ENCODE measurements around the gene DYRK1A. TPM values are rescaled to one million over a fixed set of nuclear protein-coding genes. Genes with fewer than 3 reads are reported as not detected.
A peak's percentile ranks its signal among the peaks of the same experiment; 100 is the strongest.

The DYRK1A gene
- total RNA-seq, 1 donor from 2014 or later: 48.3 TPM

DNA sequence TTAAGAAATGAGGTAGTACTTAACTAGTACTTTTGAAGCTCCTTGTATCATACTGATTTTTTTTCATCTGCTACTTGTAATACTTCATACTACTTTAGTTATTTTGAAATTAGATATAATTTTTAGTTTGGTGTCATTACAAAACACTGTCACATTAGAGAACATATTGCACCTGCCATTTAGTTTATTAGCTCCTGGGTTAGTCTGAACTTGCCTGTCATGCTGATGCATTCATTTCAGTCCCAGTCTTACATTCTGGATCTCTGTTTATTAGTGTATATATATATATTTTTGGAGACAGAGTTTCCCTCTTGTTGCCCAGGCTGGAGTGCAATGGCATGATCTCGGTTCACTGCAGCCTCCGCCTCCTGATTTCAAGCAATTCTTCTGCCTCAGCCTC lies 50.3 kb downstream of the DYRK1A start:
- DNase-seq (ENCODE audit: low read depth in 2 of 2): no peak

DNA sequence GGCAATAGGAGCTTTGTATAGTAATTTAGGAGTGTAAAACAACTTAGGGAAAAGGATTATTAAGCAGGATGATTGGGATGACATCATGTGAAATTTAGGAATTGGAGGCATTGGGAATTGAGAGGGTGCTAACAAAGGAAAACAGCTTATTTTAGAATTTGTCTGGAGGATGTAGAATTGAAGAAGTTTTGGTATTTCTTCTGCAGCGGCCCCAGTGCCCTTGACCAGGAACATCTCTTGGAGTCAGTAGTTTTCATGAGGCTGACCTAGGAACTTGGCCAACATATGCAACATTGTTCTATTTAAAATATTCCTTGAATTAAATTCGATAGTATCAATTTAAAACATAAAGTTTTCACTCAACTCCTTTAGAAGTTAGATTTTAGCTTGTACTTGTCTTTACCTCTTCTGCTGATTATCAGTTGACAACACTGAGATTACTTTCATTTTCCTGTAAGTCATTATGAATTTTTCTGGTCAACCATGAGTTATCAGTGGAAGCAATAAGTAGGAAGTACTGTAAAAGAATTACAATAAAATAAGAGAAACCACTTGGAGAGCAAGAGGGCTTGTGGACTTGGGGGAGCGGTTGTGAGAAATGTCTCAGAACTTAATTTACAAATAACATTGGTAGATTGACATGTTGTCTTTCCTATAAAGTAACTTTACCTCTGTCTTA lies 52.8 kb downstream of the DYRK1A start:
- no peak for DNase-seq (ENCODE audit: low read depth in 2 of 2)

DNA sequence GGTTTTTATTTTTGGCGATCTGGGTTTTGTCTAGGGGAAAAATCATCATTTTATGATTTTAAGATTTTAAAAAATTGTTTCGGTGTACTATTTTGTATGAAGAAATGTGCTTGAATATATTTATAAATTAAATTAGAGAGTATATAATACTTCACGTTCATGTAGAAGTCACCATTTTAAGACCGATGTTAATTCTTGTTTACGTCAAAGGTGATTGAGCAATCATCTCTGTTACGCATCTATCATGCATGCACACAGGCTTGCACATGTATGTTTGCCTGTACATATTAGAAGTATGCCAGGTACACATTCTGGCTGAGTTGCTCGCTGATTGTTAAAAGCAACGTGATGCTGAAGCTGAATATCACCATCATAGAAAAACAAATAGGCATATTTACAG lies 54.7 kb downstream of the DYRK1A start:
- no peak for DNase-seq (ENCODE audit: low read depth in 2 of 2)

DNA sequence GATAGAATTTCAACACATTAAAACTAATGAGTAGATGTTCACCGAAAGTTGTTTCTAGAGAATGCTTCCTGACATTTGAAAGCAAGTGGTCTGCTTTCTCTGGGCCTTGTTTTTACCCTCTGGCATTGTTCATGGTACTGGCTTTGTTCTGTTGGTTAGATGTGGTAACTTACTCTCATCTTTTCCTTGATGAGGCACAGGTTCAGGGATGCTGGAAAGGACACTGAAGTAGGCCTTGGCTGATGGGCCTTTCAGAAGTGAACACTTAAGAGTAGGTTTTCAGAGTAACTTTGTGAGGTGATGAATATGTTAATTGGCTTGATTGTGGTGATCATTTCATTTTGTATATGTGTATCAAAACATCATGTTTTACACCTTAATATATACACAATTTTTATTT lies 55.8 kb downstream of the DYRK1A start:
- DNase-seq (ENCODE audit: low read depth in 2 of 2): no peak

DNA sequence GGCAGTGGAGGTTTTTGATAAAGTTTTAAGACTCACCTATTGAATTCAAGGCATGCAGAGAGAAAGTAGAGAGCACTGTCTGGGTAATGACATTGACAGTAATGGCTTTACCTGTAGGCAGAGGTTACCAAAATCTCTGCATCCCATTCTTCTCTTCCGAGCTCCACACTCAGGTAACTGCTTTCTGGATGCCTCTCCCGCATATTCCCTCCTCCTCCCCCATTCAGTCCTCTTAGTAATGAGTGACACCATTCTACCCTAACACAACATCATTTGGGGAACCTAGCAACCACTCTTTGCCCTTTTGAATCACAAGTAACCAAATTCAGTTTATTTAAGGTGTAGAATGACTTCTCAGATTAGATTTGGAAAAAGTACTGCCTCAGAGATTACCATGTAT lies 56.5 kb downstream of the DYRK1A start:
- DNase-seq (ENCODE audit: low read depth in 2 of 2): no peak

DNA sequence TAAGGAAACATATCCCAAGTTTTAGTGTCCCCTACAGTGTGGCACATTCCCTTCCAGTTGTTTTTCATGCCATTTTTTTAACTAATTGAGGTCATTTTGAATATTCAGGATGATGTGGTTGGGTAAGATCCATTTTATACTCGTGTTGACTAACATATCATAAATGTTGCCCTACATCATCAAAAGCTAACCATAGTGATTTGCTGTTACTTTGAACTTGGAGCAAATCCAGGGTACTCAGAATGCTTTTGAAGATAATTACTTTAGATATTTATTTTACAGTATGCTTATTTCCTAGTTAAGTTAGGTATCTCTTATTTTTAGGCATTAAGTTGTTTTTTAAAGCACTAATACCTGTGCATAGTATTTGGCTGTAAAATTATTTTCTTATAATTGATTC lies 57.8 kb downstream of the DYRK1A start:
- DNase-seq (ENCODE audit: low read depth in 2 of 2): no peak

DNA sequence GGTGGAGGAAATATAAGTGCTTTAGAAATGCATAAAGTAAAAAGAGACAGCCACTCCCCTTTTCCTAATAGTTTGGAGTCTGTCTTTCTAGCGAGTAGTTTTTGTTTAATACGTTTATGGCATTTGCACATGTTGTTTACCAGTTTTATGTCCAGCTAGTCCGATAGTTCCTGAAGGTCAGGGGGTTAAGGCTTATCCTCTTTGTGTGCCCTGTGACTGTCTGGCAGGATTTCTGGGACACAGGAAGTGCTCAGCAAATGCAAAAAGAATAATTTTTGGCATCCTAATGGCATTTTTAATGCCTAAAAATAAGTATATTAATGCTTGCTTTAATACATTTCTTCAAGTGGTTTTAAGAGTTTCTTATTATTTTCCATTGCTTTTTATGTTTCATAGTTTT lies 58.4 kb downstream of the DYRK1A start:
- DNase-seq (ENCODE audit: low read depth in 2 of 2): peak; percentile 51 to 60

DNA sequence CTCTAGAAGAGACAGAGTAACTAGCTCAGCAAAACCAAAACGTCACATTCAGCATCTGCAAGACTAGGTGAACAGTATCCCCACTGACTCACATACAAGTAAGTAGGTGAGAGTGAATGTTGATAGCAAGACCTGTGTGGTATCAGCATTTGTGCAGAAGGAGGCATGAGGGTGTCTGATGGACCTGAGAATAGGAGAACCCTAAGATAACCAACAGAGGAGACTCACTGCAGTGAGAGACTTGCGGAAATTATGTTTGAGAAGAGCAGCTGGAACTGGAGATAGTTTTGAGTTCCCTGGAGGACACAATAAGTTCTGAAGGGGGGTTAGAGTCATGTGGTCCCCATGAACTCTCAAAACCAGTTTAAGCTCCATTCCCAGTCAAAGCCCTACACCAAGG lies 59.1 kb downstream of the DYRK1A start:
- DNase-seq (ENCODE audit: low read depth in 2 of 2): no peak

DNA sequence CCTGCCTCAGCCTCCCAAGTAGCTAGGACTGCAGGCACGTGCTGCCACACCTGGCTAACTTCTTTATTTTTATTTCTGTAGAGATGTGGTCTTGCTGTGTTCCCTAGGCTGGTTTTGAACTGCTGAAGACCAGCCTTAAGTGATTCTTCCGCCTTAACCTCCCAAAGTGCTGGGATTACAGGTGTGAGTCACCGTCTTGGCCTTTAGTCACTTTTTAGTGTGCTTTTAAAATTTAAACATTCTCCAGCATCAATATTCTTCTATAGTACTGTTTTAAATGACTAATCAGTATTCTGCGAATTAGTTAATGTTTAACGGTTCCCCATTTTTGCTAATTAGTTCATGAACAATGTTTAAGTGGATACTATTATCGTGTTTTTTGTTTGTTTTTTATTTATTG lies 60.6 kb downstream of the DYRK1A start:
- no peak for DNase-seq (ENCODE audit: low read depth in 2 of 2)

DNA sequence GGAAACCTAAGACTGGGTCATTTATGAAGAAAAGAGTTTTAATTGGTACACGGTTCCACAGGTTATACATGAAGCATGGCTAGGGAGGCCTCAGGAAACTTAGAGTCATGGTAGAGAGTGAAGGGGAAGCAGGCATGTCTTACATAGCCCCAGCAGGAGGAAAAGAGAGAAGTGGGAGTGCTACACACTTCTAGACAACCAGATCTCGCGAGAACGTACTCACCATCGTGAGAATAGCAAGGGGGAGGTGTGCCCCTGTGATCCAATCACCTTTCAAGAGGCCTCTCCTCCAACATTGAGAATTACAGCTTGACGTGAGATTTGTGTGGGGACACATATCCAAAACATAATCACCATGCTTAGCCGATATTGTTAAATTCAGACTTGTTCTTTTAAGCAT lies 62.8 kb downstream of the DYRK1A start:
- no peak for DNase-seq (ENCODE audit: low read depth in 2 of 2)

DNA sequence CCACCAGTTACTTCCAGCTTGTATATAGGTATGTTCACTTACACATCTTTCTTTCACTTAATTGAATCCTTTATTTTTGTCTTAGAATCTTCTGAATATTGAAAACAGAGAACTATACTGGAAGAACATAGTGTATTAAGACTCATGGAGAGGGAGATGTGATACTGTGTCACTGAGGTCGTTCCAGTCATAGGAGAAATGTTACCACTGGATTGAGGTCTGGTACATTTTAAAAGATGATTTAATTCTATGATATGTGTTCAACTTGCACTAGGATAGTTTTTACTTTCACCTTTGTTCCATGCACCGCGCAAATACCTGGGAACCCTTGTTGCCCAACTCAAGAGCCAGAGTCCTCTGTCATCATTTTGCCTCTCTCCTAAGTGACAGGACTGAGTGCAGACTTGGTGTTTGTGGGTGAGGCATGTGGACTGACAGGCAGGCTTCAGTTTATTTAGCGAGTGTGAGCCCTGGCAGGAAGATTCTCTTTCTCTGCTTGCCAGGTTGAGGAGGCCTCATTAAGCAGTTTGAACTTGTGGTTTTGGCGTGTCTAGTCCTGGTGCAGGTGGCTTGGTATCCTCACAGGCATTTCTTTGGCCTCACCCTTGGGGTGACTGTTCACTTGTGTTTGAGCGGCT lies 63.7 kb downstream of the DYRK1A start:
- DNase-seq (ENCODE audit: low read depth in 2 of 2): no peak

DNA sequence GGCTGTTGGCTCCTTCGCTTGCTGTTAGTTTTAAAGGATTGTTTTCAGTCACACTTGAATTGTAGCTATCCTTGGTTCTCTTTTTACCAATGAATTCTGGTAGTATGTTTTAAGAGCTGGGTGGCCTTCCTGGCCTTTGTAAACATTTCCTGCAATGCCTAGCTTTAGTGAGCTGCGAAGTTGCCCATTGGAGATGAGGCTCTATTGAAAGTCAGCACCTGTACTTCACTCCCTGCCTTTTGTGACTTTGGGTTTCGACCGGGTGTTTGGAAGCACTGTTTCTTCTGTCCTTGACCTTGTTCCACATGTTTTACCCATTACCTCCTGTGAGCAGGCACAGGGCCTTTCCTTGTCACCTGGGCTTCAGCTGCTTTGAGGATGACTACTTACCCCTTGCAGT lies 64.7 kb downstream of the DYRK1A start:
- no peak for DNase-seq (ENCODE audit: low read depth in 2 of 2)

DNA sequence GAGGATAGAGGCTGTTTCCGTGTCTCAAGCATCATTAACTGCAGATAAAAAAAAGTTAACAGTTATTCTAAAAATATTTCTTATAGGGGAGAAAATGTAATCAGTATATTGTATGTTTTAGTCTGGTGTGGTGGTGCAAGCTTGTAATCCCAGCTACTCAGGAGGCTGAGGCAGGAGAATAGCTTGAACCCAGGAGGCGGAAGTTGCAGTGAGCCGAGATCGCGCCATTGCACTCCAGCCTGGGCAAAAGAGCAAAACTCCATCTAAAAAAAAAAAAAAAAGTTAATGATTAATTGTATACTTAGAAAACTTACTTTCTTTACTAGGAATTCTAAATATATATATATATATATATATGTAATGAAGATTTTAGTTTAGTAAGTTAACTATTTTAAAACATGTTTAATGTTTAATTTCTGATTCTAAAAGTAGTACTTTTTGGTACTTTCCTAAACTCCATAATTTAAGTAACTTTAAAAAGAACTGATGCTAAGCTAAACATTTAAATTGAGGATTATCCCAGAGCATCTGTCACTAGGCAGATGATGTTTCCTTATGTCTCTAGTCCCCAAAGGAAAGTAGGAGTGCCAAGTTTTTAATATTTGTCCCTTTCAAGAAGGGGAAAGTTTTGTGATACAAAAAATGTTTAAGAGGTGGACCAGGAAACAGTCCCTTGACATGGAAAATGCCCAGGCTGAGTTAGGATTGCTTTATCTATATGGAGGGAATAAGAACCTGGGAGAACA lies 66.3 kb downstream of the DYRK1A start:
- DNase-seq (ENCODE audit: low read depth in 2 of 2): no peak

DNA sequence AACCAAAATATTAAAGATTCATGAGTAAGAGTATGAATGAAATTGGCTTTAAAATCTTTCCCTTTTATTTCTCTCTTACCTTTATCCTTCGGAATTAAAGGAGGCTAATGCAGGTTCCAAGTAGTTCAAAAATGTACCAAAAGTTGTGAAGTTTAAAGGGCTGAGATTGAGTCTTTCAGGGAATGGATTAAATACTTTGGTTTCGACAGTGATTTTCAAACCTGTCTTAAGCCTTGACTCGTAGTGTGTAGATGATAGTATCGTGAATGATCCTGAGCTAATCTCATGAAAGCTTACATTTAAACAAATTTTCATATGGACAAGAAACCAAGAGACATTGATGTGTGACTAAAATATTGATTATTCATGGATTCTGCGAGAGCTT lies 66.9 kb downstream of the DYRK1A start:
- DNase-seq (ENCODE audit: low read depth in 2 of 2): no peak

DNA sequence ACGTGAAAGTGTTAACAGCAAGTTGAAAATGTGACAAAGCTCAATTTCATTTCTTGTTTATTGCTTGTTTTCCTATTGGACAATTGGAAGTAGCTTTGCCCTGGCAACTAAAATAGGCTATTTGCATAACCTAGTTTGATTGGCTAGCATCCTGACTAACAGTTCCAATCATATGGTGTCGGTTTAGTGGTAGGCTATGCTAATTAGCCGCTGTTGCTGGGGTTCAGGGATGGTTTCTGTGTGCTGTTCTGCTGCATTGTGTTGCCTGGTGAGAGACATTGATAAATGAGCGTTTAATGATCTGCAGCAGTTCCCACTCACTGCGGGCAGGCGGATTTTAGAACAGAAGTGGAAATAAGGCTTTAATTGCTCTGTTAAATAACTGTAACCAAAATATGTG lies 68.5 kb downstream of the DYRK1A start:
- peak; percentile 93 for DNase-seq (ENCODE audit: low read depth in 2 of 2)

DNA sequence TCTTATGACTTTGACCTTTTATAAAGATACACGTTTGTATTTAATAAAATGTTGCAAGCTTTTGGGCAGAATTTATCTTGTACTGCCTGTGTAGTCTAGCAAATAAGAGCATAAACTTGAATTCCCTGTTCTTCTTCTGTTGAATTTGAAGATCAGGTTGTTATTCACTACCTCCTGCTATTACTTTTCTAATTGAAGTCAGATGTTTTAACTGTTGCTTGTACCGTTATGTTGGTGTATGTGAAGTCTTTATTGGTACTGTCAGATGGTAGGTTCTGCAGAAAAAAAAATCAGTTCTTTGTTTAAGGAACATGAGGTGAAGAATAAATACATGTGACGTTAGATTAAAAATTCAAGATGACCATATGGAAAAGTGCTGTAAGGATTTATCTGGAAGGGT lies 69.1 kb downstream of the DYRK1A start:
- no peak for DNase-seq (ENCODE audit: low read depth in 2 of 2)

DNA sequence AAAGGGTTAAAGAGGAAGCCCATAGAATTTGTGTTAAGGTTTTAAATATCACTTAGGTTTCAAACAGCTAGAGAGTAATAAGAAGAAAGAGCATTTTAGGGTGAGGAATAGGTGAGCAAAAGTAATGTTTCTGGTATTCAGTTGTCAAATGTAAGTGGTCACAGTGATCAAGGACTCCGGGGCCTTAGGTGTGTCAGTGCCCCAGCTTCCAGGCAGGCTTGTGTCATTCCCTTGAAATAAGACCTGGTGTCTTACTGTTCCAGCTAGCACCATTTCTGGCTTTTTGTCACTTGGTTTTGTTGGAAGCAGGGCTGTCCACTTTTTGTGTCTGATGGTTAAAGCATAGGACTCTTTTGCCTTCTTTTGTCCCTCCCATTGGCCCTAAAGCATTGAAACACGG lies 69.6 kb downstream of the DYRK1A start:
- DNase-seq (ENCODE audit: low read depth in 2 of 2): no peak

DNA sequence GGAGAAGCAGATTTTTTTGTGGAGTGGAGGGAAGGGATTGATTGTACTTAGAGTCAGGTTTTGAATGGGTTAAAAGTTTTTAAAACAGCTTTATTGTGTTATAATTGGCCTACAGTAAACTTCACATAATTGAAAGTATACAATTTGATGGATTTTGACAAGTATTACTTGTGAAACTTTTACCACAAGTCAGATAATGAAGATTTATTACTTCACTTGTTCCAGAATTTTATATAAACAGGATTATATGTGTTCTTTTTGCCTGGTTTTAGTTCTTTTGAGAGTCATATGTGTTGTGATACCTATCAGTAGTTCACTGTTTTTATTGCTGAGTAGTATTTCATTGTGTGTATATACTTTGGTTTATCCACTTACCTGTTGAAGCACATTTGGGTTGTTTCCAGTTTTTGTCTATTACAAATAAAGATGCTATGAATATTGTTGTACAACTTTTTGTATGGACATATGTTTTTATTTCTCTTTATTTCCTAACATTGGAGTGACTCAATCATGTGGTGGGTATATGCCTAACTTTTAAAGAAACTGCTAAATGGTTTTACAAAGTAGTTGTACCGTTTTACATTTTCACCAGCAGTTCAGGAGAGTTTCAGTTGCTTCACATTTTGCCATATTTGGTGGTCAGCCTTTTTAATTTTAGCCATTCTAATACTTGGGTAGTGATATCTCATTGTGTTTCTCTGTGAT lies 71.0 kb downstream of the DYRK1A start:
- no peak for DNase-seq (ENCODE audit: low read depth in 2 of 2)

DNA sequence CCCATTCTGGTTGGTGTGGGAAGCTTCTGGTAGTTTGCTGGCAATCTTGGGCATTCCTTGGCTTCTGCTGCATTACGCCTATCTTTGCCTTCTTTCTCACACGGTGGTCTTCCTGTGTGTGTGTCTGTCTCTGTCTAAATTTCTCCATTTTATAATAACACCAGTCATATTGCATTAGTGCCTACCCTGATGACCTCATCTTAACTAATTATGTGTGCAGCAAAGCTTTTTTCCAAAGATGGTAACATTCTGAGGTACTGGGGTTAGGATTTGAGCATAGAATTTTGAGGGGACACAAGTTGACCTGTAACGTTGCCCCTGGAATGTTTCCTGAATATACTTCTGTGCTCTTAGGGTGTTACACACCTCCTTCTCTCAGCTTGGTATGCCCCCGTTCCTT lies 77.1 kb downstream of the DYRK1A start:
- DNase-seq (ENCODE audit: low read depth in 2 of 2): no peak

DNA sequence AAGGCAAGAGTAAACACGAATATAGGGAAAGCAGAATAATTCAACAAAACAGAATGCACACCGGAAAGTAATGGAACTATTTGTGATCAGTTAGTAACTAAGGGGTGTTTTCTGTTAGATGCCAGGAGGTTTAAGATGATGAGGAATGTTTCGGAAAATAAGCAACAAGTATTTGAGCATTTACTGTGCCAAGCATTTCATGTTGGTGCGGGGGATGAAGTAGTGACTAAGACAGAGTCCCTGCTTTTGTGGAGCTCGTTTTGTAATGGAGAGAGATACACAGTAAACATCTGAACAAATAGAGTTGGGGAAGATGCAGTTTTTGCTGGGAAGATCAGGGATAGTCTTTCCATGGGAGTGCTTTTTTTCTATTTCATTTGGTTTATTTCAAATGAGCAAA lies 78.7 kb downstream of the DYRK1A start:
- DNase-seq (ENCODE audit: low read depth in 2 of 2): no peak

DNA sequence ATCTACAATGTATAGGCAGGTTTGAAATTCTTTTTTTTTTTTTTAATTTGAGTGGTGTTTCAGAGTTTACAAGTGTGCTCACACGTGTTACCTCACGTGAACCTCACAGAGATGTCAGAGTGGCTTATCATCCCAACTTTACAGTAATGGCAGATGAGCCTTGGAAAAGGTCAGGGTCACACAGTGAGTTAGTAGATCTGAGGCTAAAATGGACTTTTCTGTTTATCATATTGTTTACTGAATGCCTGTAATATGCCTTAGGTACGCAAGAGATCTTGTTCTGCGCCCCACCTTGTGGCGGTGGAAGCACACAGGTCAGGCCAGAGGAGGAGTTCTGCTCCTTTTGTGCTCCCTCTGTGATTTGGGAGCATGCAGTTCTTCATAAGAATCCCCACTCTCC lies 80.0 kb downstream of the DYRK1A start:
- DNase-seq (ENCODE audit: low read depth in 2 of 2): no peak

DNA sequence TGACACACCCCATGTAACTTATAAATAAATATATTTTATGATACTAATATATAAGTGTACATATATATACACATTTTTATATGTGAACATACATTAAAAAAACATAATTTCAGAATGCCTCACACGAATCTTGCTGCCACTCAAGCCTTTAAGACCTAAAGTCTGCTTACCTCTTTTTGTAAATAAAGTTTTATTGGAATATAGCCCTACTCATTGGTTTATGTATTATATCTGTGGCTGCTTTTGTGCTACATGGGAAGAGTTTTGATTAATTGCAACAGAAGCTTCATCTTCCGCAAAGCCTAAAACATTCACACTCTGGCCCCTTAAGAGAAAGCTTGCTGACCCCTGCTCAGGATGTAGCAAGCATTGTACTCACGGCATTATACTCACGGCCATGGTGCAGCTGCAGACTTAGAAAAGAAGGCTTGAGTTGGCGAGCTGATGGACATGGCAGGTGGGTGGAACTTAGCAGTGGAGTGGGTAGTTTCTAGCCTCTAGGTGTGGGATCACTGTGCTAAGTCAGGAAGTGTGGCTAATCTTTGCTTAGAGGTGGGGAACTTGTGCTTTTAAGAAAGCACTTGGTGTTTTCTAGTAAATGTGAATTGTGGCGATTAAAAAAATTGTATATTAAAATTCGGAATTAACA lies 80.8 kb downstream of the DYRK1A start:
- no peak for DNase-seq (ENCODE audit: low read depth in 2 of 2)
